Panc1 (cell line): ENCODE data around the gene CPOX. TPM values are rescaled to one million over a fixed set of nuclear protein-coding genes. Genes with fewer than 3 reads are reported as not detected.

Experiments
- ATAC-seq: fragments of 200-7000 bp; cut with Tn5 transposase; 2 replicates; pipeline ENCODE4 v1.9.1; 2020; ENCODE audit warnings: mild to moderate bottlenecking, moderate library complexity
- BruUV-seq: library from RNA; stranded (reverse); fragments of 400-500 nt; replicated peaks from 2 replicates; lab custom pipeline; 2021; lab: Mats Ljungman, UMichigan
- CTCF ChIA-PET: fragments of 300-600 bp; sonication (Branson Sonifier 250); formaldehyde crosslinking; loops from one replicate; lab custom pipeline; 2022; ENCODE audit warnings: antibody characterized with exemption; lab: Charles Lee
- POLR2A ChIA-PET: fragments of 300-600 bp; sonication (Branson Sonifier 250); formaldehyde crosslinking; loops from one replicate; lab custom pipeline; 2022; ENCODE audit warnings: antibody characterized with exemption; lab: Charles Lee
- DNase-seq: peaks from one replicate; pipeline ENCODE4 v3.0.0-alpha.2; 2010; ENCODE audit warnings: low read depth, low spot score
- H3K27ac ChIP-seq: 2 replicates; pipeline ENCODE4 v1.5.1; 2011; ENCODE audit warnings: mild to moderate bottlenecking, low read length, inconsistent platforms
- H3K27me3 ChIP-seq: fragments of 200-500 bp; sonication (Bioruptor generic); 2 replicates; pipeline ENCODE4 v1.6.0; 2014; ENCODE audit warnings: low read length, inconsistent platforms; ENCODE audit not compliant: control insufficient read depth, insufficient read depth
- H3K36me3 ChIP-seq: fragments of 200-500 bp; sonication (Bioruptor generic); 2 replicates; pipeline ENCODE4 v1.5.1; 2014; ENCODE audit warnings: inconsistent platforms, mild to moderate bottlenecking, low read length, moderate library complexity; ENCODE audit not compliant: control insufficient read depth, insufficient read depth
- H3K4me1 ChIP-seq: 2 replicates; pipeline ENCODE4 v1.5.1; 2011; ENCODE audit warnings: inconsistent platforms, mild to moderate bottlenecking, low read length, moderate library complexity; ENCODE audit not compliant: control insufficient read depth, insufficient read depth
- H3K4me3 ChIP-seq, 2 experiments: 2 replicates each; pipeline ENCODE4 v1.5.1; 2011 to 2012; ENCODE audit warnings: low read depth in 2 of 2, low read length in 2 of 2, mild to moderate bottlenecking in 2 of 2, inconsistent platforms in 1 of 2, moderate library complexity in 1 of 2
- H3K9me3 ChIP-seq: fragments of 200-500 bp; sonication (Bioruptor generic); 2 replicates; pipeline ENCODE4 v1.5.1; 2014; ENCODE audit warnings: low read depth, mild to moderate bottlenecking, inconsistent platforms, low read length, moderate library complexity; ENCODE audit not compliant: control insufficient read depth, insufficient read depth
- POLR2AphosphoS5 ChIP-seq: IDR thresholded peaks from 2 replicates; pipeline ENCODE4 v1.6.1; 2012; ENCODE audit warnings: mild to moderate bottlenecking, low read depth, low read length, moderate library complexity
- SIN3A ChIP-seq: IDR thresholded peaks from 2 replicates; pipeline ENCODE4 v1.6.1; 2012; ENCODE audit warnings: low read depth, mild to moderate bottlenecking, low read length, moderate library complexity, borderline replicate concordance; ENCODE audit not compliant: insufficient read depth
- TCF7L2 ChIP-seq: IDR thresholded peaks from 2 replicates; pipeline ENCODE4 v1.6.1; 2011; ENCODE audit warnings: mild to moderate bottlenecking, low read depth, low read length, inconsistent platforms
- in situ Hi-C: cut with HindIII; loops from 2 replicates; pipeline ENCODE4 v1.10.0; 2016; ENCODE audit warnings: low sequenced_read_pairs, low pct_unique_long_range_greater_than_20kb
- intact Hi-C: fragments of 100-400 bp; cut with micrococcal nuclease; formaldehyde crosslinking; loops from one replicate; pipeline ENCODE4 v1.10.0; 2022; ENCODE audit not compliant: unreplicated experiment
- total RNA-seq: library from RNA; stranded (reverse); gene quantifications from one replicate; pipeline ENCODE4 v1.2.1, GENCODE V29; 2021; ENCODE audit not compliant: unreplicated experiment
- TF ChIP-seq, protein P1 (sequence below), 2 experiments: IDR thresholded peaks; 2 replicates each; pipeline ENCODE4 v1.6.1; 2011 to 2012; ENCODE audit warnings: low read depth in 2 of 2, control low read depth in 1 of 2, low read length in 1 of 2, mild to moderate bottlenecking in 1 of 2, moderate library complexity in 1 of 2; ENCODE audit not compliant: insufficient read depth in 1 of 2
- TF ChIP-seq, protein P2 (sequence below): fragments of 450-650 bp; IDR thresholded peaks from 2 replicates; pipeline ENCODE4 v1.5.1; 2017; ENCODE audit warnings: mild to moderate bottlenecking

The CPOX gene
- total RNA-seq, 1 experiment from 2014 or later: 14.7 TPM

DNA sequence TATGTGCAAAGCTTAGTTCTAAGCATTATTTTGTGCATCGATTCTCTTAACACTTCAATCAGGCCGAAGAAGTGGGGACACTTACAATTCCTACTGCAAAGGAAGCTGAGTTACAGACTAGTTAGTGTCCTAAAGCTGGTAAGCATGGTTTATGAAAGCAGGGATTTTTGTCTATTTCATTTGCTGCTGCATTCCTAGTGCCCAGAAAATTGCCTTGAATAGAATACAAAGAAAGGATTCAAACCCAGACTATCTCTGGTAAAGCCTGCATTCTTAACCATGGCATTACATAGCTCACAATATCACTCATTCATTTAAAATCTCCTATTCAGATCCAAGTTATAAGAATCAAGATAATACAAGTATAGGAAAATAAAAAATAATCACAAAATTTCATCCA lies 24.4 kb upstream of the CPOX start:
- no peaks in the 10 kb centered on the region for H3K9me3 ChIP-seq
- H3K36me3 ChIP-seq: no peaks in the 10 kb centered on the region; the same call in 1 of the 2 replicates
- no peak overlapping the region for H3K4me3 ChIP-seq
- H3K27me3 ChIP-seq: no peaks in the 10 kb centered on the region
- POLR2A ChIA-PET: no interaction called here
- intact Hi-C loops: no loop called here
- no peak overlapping the region for H3K27ac ChIP-seq
- TF ChIP-seq POLR2AphosphoS5 (no peak), TCF7L2 (no peak), SIN3A (no peak)
- TF ChIP-seq, protein P1, sequence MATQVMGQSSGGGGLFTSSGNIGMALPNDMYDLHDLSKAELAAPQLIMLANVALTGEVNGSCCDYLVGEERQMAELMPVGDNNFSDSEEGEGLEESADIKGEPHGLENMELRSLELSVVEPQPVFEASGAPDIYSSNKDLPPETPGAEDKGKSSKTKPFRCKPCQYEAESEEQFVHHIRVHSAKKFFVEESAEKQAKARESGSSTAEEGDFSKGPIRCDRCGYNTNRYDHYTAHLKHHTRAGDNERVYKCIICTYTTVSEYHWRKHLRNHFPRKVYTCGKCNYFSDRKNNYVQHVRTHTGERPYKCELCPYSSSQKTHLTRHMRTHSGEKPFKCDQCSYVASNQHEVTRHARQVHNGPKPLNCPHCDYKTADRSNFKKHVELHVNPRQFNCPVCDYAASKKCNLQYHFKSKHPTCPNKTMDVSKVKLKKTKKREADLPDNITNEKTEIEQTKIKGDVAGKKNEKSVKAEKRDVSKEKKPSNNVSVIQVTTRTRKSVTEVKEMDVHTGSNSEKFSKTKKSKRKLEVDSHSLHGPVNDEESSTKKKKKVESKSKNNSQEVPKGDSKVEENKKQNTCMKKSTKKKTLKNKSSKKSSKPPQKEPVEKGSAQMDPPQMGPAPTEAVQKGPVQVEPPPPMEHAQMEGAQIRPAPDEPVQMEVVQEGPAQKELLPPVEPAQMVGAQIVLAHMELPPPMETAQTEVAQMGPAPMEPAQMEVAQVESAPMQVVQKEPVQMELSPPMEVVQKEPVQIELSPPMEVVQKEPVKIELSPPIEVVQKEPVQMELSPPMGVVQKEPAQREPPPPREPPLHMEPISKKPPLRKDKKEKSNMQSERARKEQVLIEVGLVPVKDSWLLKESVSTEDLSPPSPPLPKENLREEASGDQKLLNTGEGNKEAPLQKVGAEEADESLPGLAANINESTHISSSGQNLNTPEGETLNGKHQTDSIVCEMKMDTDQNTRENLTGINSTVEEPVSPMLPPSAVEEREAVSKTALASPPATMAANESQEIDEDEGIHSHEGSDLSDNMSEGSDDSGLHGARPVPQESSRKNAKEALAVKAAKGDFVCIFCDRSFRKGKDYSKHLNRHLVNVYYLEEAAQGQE (IDR thresholded peaks at IDR 0.05; ENCODE audit: insufficient read depth in 1 of 2, low read depth in 2 of 2, low read length in 1 of 2): no peak
- TF ChIP-seq, protein P2, sequence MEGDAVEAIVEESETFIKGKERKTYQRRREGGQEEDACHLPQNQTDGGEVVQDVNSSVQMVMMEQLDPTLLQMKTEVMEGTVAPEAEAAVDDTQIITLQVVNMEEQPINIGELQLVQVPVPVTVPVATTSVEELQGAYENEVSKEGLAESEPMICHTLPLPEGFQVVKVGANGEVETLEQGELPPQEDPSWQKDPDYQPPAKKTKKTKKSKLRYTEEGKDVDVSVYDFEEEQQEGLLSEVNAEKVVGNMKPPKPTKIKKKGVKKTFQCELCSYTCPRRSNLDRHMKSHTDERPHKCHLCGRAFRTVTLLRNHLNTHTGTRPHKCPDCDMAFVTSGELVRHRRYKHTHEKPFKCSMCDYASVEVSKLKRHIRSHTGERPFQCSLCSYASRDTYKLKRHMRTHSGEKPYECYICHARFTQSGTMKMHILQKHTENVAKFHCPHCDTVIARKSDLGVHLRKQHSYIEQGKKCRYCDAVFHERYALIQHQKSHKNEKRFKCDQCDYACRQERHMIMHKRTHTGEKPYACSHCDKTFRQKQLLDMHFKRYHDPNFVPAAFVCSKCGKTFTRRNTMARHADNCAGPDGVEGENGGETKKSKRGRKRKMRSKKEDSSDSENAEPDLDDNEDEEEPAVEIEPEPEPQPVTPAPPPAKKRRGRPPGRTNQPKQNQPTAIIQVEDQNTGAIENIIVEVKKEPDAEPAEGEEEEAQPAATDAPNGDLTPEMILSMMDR: no peak
- H3K4me1 ChIP-seq: no peaks in the 10 kb centered on the region
- CTCF ChIA-PET: no interaction called here
- BruUV-seq: no TSS peak
- in situ Hi-C loops: no loop called here
- DNase-seq: no peak
- ATAC-seq: no peak

DNA sequence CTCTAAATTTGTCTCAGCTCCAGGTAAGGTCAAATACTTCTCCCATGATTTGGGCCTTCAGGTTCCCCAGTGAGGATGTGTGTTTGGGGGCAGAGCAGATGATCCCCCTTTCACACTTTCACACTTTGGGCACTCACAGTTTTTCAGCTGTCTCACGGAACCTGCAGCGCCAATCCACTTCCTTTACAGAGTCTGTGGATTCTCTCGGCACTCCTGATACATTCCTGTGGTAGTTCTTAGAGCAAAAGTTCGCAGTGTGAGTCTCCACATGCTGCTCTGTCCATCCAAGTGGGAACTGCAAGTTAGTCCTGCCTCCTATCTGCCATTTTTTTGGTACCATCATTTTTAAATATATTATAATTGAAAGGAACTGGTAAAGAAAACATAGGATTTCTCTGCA lies 20.2 kb upstream of the CPOX start:
- ATAC-seq (no peak), DNase-seq (no peak)
- no peaks in the 10 kb centered on the region for H3K9me3 ChIP-seq
- TF ChIP-seq SIN3A (no peak), TCF7L2 (no peak), POLR2AphosphoS5 (no peak)
- TF ChIP-seq, protein P2: no peak
- POLR2A ChIA-PET: no interaction called here
- in situ Hi-C loops (no loop called here), intact Hi-C loops (no loop called here)
- H3K4me3 ChIP-seq: no peak overlapping the region
- BruUV-seq: no TSS peak
- no peak overlapping the region for H3K27ac ChIP-seq
- CTCF ChIA-PET: no interaction called here
- H3K27me3 ChIP-seq: no peaks in the 10 kb centered on the region
- H3K4me1 ChIP-seq: no peaks in the 10 kb centered on the region
- H3K36me3 ChIP-seq: no peaks in the 10 kb centered on the region
